Prostate gland (tissue), 2 donors: ENCODE results near the gene FIG4. TPM values are rescaled to one million over a fixed set of nuclear protein-coding genes. Genes with fewer than 3 reads are reported as not detected.

ENCODE experiments used
- DNase-seq: peaks from one replicate; pipeline ENCODE4 v3.0.0-alpha.2; 2019; ENCODE audit warnings: low spot score
- H3K27ac ChIP-seq, 2 donors: fragments of 200-600 bp; sonication (generic); 2 replicates each; pipeline ENCODE4 v1.5.1; 2017 to 2019
- H3K27me3 ChIP-seq: fragments of 200-600 bp; sonication (generic); replicated peaks from 2 replicates; pipeline ENCODE4 v1.5.1; 2019; ENCODE audit not compliant: insufficient read depth
- H3K36me3 ChIP-seq, 2 donors: fragments of 200-600 bp; sonication (generic); 1 replicate in 1 of 2; 2 replicates in 1 of 2; pipeline versions ENCODE4 v1.5.1 to v1.8.1; 2017 to 2019
- H3K4me1 ChIP-seq: fragments of 200-600 bp; sonication (generic); replicated peaks from 2 replicates; pipeline ENCODE4 v1.5.1; 2019
- H3K4me3 ChIP-seq, 2 donors: fragments of 200-600 bp; sonication (generic); 2 replicates each; pipeline ENCODE4 v1.5.1; 2017 to 2019
- H3K9me3 ChIP-seq: fragments of 200-600 bp; sonication (generic); 2 replicates; pipeline ENCODE4 v1.5.1; 2017
- POLR2A ChIP-seq: fragments of 450-650 bp; IDR thresholded peaks from one replicate; pipeline ENCODE4 v1.6.1; 2016; ENCODE audit warnings: antibody characterized with exemption, mild to moderate bottlenecking
- POLR2AphosphoS5 ChIP-seq: sonication (generic); formaldehyde crosslinking; IDR thresholded peaks from one replicate; pipeline ENCODE4 v1.6.1; 2017; ENCODE audit warnings: antibody characterized with exemption
- WGBS: methylation state at CpG from one replicate; pipeline ENCODE4 v1.1.5; 2018; 5-methylcytosine and 5-hydroxymethylcytosine counted together
- intact Hi-C: fragments of 100-400 bp; cut with DNase I; formaldehyde crosslinking; loops from one replicate; pipeline ENCODE4 v1.14.2; 2022
- total RNA-seq, 2 donors: library from RNA; depleted of rRNA; stranded (reverse); fragments of >200 nt; gene quantifications; one replicate each; pipeline ENCODE4 v1.1.0, GENCODE V29; 2016
- TF ChIP-seq, protein P1 (sequence below), 4 experiments: fragments of 200-600 bp in 2 of 4; fragments of 450-650 bp in 2 of 4; sonication (generic) in 2 of 4; IDR thresholded peaks; 1 replicate in 3 of 4; 2 replicates in 1 of 4; pipeline ENCODE4 v1.5.1; 2016 to 2019; ENCODE audit warnings: antibody characterized with exemption in 4 of 4, mild to moderate bottlenecking in 2 of 4, moderate library complexity in 2 of 4

Gene FIG4
- total RNA-seq, 2 donors from 2014 or later = 12.7 to 16.6 TPM

DNA sequence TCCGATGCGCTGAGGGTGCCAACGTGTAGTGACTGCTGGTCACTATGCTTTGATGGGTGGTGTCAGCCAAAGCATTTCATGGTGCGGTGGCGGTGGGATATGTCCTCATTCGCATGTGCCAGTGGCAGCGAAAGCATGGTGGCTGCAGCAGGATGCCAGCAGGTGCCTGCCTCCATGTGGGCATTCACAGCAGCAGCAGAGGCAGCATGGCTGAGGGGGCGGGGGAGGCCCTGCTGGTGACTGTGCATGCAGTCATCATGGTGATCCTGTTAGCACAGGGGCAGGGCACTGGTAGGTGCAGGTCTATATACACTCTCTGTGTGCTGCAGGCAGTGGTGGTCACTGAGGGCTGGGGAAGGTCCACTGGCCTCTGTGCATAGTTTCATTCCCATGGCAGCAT lies 22.0 kb downstream of the FIG4 start:
- Histone ChIP-seq H3K4me1 (no peaks in the 10 kb centered on the region), H3K27me3 (no peaks in the 10 kb centered on the region), H3K4me3 (no peak overlapping the region), H3K36me3 (no peaks in the 10 kb centered on the region), H3K9me3 (no peaks in the 10 kb centered on the region), H3K27ac (no peak overlapping the region)
- no peak for DNase-seq
- intact Hi-C loops = no loop called here
- TF ChIP-seq, protein P1, sequence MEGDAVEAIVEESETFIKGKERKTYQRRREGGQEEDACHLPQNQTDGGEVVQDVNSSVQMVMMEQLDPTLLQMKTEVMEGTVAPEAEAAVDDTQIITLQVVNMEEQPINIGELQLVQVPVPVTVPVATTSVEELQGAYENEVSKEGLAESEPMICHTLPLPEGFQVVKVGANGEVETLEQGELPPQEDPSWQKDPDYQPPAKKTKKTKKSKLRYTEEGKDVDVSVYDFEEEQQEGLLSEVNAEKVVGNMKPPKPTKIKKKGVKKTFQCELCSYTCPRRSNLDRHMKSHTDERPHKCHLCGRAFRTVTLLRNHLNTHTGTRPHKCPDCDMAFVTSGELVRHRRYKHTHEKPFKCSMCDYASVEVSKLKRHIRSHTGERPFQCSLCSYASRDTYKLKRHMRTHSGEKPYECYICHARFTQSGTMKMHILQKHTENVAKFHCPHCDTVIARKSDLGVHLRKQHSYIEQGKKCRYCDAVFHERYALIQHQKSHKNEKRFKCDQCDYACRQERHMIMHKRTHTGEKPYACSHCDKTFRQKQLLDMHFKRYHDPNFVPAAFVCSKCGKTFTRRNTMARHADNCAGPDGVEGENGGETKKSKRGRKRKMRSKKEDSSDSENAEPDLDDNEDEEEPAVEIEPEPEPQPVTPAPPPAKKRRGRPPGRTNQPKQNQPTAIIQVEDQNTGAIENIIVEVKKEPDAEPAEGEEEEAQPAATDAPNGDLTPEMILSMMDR (IDR thresholded peaks at IDR 0.05) = no peak
- TF ChIP-seq POLR2AphosphoS5 (no peak), POLR2A (no peak)
- 95% methylated on average over 5 of the region's 8 CpGs for WGBS

DNA sequence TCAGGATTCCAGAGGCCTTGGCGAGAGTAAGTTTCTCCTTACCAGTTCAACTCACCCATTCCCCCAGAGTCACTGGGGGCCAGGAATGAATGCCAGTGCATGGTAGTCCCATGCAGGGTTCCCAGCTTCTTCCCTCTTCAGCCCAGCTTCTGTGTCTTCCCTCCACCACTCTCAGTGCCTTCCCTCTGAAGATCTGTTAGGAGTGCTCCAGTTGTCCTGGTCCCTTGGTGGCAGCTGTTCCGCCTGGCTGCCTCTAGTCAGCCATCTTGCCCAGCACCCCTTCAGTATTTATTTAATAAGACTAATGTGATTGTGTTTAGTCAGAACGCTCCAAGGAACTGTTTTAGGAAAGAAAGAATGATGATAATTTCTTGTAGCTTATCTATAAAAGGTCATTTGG lies 23.1 kb downstream of the FIG4 start:
- intact Hi-C loops = no loop called here
- Histone ChIP-seq H3K4me3 (no peak overlapping the region), H3K36me3 (no peaks in the 10 kb centered on the region), H3K27ac (no peak overlapping the region), H3K27me3 (no peaks in the 10 kb centered on the region), H3K4me1 (no peaks in the 10 kb centered on the region), H3K9me3 (no peaks in the 10 kb centered on the region)
- WGBS = 87% methylated on average over 3 of the region's 3 CpGs
- TF ChIP-seq, protein P1 (IDR thresholded peaks at IDR 0.05) = no peak
- TF ChIP-seq POLR2AphosphoS5 (no peak), POLR2A (no peak)
- DNase-seq = no peak

DNA sequence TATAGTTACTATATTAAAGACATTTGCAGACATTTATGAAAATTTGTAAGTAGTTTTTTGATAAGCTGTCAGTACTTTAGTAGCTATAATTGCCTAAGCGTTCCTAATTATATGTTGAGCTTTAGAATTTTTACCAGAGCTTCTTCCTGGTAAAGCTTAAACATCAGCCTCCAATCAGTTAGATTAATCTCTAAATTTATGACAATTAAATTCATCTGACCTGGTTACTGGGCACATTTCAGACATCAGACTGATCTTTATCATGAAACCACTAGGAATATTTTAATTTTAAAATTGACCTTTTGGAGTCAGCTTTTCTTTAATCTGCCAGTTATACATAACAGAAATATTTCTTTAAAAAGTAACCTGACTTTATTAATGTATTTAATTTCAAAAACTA lies 23.5 kb downstream of the FIG4 start:
- Histone ChIP-seq H3K36me3 (no peaks in the 10 kb centered on the region), H3K4me1 (no peaks in the 10 kb centered on the region), H3K27ac (no peak overlapping the region), H3K27me3 (no peaks in the 10 kb centered on the region), H3K9me3 (no peaks in the 10 kb centered on the region), H3K4me3 (no peak overlapping the region)
- DNase-seq = no peak
- TF ChIP-seq, protein P1 (IDR thresholded peaks at IDR 0.05) = no peak
- TF ChIP-seq POLR2AphosphoS5 (no peak), POLR2A (no peak)
- WGBS = 78% methylated on average over 1 of the region's 1 CpG
- intact Hi-C loops = no loop called here

DNA sequence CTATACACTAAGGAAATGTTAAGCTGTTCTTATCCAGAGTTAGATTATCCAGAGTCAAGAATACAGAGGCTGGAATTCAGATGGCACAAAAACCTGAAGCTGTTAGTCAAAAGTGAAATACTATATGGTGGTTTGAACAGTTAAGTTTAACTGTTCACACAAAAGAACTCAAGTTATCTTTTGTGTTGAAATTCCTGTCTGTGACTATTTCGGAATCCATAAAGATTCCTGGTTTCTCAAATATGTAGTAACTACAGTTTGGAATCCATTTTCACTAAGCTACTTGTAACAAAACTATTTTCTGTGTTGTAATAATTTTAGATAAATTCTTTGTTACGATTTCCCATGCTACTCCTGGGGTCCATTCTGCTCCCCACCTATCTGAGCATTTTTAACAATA lies 24.5 kb downstream of the FIG4 start:
- H3K4me3 ChIP-seq = no peak overlapping the region
- no peaks in the 10 kb centered on the region for H3K9me3 ChIP-seq
- 88% methylated on average over 2 of the region's 2 CpGs for WGBS
- H3K36me3 ChIP-seq = no peaks in the 10 kb centered on the region
- intact Hi-C loops = no loop called here
- no peak overlapping the region for H3K27ac ChIP-seq
- no peaks in the 10 kb centered on the region for H3K27me3 ChIP-seq
- DNase-seq = no peak
- no peak for TF ChIP-seq POLR2A
- TF ChIP-seq, protein P1 (IDR thresholded peaks at IDR 0.05) = no peak
- no peaks in the 10 kb centered on the region for H3K4me1 ChIP-seq

DNA sequence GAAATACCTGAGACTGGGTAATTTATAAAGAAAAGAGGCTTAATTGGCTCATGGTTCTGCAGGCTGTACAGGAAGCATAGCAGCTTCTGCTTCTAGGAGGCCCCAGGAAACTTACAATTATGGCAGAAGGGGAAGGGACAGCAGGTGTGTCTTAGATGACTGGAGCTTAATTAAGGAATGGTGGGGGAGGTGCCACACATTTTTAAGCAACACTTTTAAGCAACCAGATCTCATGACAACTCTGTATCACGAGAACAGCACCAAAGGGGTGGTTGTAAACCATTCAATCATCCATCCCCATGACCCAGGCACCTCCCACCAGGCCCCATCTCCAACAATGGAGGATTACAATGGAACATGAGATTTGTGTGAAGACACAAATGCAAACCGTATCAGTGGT lies 26.9 kb downstream of the FIG4 start:
- no peak overlapping the region for H3K27ac ChIP-seq
- no peaks in the 10 kb centered on the region for H3K36me3 ChIP-seq
- H3K27me3 ChIP-seq = no peaks in the 10 kb centered on the region
- intact Hi-C loops = no loop called here
- DNase-seq = no peak
- H3K4me3 ChIP-seq = no peak overlapping the region
- H3K4me1 ChIP-seq = no peaks in the 10 kb centered on the region
- no peak for TF ChIP-seq POLR2A
- TF ChIP-seq POLR2AphosphoS5 = no peak
- TF ChIP-seq, protein P1 (IDR thresholded peaks at IDR 0.05) = no peak
- 76% methylated on average over 2 of the region's 2 CpGs for WGBS
- H3K9me3 ChIP-seq = no peaks in the 10 kb centered on the region
